ENCODE data around the gene FAM124B. TPM values are rescaled to one million over a fixed set of nuclear protein-coding genes. Genes with fewer than 3 reads are reported as not detected.

Gene FAM124B, protein sequence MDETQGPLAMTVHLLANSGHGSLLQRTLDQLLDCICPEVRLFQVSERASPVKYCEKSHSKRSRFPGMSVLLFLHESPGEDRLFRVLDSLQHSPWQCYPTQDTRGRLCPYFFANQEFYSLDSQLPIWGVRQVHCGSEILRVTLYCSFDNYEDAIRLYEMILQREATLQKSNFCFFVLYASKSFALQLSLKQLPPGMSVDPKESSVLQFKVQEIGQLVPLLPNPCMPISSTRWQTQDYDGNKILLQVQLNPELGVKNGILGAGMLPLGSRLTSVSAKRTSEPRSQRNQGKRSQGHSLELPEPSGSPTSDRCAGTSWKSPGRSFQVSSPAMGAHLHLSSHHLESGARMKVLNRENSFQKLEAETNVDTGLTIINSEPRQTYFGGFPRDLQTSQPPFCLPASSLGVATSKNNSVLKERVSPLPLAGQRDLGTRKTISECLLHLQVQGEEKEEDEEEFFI
- 10.1 TPM for total RNA-seq (ENCODE audit: insufficient read depth, low replicate concordance)

DNA sequence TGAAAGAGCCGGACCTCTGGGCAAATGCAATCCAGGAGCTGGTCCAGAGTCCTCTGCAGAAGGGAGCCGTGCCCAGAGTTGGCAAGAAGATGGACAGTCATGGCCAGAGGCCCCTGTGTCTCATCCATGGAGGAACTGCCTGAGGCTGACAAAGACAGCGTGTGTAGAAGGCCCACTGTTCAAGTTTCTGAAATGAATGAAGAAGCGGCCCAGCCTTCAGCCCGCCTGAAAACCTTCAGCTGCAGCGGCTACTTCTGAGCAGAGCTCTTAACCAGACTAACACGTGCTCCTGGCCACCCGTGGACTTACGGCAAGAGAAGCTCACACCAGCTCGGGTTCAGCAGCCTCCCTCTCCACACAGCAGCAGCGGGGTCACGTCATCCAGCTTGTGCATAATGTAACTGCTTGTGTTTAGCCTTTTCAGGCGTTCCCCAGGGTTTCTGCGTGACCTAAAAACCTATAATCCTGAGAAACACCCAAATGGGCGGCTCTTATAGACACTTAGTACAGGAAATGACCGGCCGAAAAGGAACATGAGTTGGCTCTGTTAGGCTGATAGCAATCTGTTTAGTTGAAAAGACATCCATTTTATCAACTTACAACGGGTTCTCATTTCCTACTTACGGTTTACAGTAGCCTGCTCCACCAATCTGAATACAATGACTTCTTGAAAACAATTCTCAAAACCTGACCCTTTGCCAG, at the start of gene FAM124B:
TSS of gene FAM124B (minus strand) at position 467 of the 702 bp plus-strand sequence. CDS start at position 128, 339 bp downstream.
- peak; percentile 92 for DNase-seq (ENCODE audit: low spot score)

- DNase-seq (ENCODE audit: low spot score), result peak; percentile 23
Observed at GRCh38 chr2:224449212-224450147, 47.6 kb upstream of the FAM124B start.

GRCh38 chr2:224448236-224448635, 46.3 kb upstream of the FAM124B start:
- no peak for DNase-seq (ENCODE audit: low spot score)

- DNase-seq (ENCODE audit: low spot score), result no peak
Observed at GRCh38 chr2:224444783-224445182, 42.9 kb upstream of the FAM124B start.

GRCh38 chr2:224444021-224444420, 42.1 kb upstream of the FAM124B start:
- peak; percentile 15 for DNase-seq (ENCODE audit: low spot score)

DNA sequence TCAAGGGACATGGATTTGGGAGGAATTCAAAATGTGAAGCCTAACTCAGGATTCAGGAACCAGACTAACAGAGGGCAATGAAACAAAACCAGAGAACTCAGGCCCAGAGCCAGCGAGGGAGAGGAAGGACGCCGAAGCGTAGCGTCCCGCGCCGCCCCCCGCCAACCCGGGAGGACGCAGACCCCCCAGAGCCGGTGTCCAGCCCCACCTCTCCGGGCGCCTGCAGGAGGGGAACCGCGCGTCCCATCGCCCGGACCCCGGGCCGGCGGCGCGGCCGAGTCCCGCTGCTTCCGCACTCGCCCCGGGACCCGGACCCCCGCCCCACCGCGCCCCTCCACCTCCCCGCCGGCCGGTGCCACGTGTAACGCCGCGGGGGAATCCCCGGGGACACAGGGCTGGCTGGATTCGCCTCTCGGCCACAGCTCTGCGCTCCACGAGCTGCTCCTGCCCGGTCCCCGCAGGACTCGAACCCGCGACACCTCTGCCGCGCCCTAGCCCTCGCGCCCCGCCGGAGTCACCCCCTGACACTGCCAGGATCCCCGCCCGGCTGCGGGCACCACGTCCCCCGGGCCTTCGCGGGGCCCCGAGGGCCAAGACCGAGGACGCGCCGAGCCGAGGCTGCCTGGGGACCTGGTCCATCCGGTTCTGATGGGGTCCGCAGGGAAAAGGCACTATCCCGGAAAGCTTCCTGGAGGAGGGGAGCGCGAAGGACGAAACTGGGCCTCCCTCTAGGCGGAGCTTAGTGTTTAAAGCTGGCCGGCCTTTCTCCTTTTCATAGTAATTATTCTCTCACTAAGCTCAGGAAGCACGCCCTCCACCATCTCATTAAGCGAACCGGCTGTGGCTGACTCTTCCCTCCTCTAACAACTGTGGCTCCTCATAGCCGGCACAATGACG, 40.4 kb upstream of the FAM124B start:
- DNase-seq (ENCODE audit: low spot score), result peak; percentile 25

GRCh38 chr2:224440988-224441387, 39.1 kb upstream of the FAM124B start:
- DNase-seq (ENCODE audit: low spot score), result no peak

GRCh38 chr2:224438726-224439125, 36.8 kb upstream of the FAM124B start:
- DNase-seq (ENCODE audit: low spot score), result no peak

DNA sequence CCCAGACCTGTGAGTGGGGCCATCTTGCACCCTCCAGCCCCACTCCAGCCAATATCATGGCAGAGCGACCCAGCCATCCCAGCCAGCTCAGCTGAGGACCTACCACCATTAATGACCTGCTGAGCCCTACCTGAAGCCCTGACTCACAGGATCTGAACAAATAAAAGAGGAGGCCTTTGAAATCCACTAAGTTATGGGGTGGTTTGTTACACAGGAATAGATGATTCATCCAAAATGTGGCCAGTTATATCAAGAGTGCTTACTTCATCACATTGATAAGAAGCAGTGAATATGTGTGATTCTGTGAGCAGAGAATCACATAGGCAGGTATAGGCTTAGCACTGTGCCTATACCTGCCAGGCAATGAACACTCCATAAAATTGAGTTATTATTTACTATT, 34.7 kb upstream of the FAM124B start:
- DNase-seq (ENCODE audit: low spot score), result no peak

GRCh38 chr2:224434618-224435017, 32.7 kb upstream of the FAM124B start:
- no peak for DNase-seq (ENCODE audit: low spot score)

DNA sequence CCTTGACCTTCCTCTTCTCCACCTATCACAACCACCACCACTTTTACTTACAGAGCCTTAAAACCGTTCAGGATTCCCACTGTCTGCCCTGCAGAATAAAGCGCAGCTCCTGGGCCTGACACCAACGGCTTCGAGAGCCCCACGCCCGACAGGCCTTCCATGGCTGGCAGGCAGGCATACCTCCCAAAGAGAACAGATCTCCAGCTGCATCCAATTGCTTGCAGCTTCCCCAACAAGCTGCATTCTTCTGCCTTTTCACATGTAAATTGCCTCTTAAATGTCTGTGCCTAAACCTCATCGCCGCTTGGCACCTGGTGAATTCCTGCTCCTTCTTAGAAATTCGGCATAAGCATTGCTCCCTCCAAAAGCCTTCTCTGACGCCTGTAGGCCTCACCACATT, 31.5 kb upstream of the FAM124B start:
- DNase-seq (ENCODE audit: low spot score), result no peak

- no peak for DNase-seq (ENCODE audit: low spot score)
Observed at GRCh38 chr2:224432003-224432579, 30.2 kb upstream of the FAM124B start.

GRCh38 chr2:224429441-224429810, 27.5 kb upstream of the FAM124B start:
- DNase-seq (ENCODE audit: low spot score), result no peak

DNA sequence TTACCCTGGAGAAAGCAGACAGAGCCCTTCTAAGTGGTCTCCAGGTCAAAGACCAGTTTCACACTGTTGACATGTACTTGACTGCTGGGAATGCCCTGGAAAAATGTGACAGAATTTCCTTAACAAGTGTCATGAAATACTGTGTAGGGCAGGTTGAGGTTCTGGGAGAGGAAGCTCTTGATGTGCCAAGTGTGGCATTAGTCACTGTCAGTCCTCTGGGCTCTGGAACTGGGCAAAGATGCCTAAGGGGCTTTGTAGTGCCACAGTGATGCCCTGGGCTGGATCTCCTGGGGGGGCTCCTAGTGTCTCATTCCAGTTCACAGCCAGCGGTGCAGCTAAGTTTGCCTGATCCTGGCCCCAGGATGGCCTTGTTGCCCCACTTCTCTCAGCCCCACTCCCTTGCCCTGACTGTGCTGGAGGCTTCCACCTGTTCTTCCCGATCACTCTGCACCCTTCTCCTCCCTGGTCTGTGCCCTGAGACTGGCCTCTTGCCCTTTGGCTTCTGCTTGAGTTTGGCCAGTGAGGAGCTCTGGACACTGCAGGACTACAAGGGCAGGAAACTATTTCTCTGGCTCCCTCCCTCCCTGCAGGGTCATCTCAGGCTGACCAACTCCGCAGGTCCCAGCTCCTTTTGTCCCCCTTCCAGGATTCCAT, 27.0 kb upstream of the FAM124B start:
- no peak for DNase-seq (ENCODE audit: low spot score)

DNA sequence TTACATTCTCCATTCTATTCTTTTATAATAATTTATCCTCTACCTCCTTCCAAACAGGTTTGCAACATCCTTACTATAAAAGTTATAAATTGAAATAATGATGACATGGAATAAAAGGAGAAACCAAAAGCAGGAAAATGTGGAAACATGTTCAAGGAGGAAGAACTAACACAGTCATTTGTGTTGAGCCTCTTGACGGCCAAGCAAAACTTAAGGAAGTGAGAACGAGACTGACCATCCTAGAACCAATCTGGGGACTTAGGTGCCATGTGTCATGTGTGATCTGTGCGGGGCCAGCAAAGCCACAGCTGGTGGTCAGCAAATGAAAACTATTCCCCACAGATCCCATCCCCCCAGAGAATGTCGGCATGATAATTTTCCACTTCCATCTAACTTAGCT, 25.6 kb upstream of the FAM124B start:
- DNase-seq (ENCODE audit: low spot score), result no peak

DNA sequence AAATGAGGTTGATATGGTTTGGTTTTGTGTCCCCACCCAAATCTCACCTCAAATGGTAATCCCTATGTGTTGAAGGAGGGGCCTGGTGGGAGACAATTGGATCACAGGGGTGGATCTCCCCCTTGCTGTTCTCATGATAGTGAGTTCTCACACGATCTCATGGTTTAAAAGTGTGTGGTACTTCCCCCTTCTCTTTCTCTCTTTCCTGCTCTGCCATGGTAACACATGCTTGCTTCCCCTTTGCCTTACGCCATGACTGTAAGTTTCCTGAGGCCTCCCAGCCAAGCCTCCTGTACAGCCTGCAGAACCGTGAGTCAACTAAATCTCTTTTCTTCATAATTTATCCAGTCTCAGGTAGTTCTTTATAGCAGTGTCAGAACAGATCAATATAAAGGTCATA, 24.7 kb upstream of the FAM124B start:
- DNase-seq (ENCODE audit: low spot score), result no peak

DNA sequence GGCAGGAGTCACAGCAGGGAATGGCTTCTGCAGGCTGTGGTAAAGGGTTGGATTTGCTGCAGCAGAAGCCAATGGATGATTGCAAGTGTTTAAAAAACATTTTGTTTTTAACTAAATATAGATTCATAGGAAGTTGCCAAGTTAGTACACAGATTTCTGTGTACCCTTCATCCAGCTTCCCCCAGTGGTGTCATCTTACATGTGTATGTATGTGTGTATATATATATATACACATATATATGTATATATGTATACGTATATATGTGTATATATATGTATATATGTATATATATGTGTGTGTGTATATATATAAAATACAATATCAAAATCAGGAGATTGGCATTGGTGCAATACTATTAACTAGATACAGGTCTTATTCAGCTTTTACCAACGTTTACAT, 19.2 kb upstream of the FAM124B start:
- DNase-seq (ENCODE audit: low spot score), result no peak

- DNase-seq (ENCODE audit: low spot score), result no peak
Observed at GRCh38 chr2:224417947-224418346, 16.0 kb upstream of the FAM124B start.

- DNase-seq (ENCODE audit: low spot score), result peak; percentile 7
Observed at GRCh38 chr2:224417361-224417729, 15.4 kb upstream of the FAM124B start.
